KBM-7 (cell line): ENCODE results near the gene SHC1.

Experiments used
- DNase-seq: peaks from one replicate; pipeline ENCODE4 v3.0.0-alpha.2; 2015
- in situ Hi-C: fragments of 300-500 bp; cut with MboI; formaldehyde crosslinking; loops from 2 replicates; pipeline ENCODE4 v1.14.3; 2020; ENCODE audit warnings: low sequenced_read_pairs, low pct_unique_long_range_greater_than_20kb, mixed read lengths

Gene SHC1

DNA sequence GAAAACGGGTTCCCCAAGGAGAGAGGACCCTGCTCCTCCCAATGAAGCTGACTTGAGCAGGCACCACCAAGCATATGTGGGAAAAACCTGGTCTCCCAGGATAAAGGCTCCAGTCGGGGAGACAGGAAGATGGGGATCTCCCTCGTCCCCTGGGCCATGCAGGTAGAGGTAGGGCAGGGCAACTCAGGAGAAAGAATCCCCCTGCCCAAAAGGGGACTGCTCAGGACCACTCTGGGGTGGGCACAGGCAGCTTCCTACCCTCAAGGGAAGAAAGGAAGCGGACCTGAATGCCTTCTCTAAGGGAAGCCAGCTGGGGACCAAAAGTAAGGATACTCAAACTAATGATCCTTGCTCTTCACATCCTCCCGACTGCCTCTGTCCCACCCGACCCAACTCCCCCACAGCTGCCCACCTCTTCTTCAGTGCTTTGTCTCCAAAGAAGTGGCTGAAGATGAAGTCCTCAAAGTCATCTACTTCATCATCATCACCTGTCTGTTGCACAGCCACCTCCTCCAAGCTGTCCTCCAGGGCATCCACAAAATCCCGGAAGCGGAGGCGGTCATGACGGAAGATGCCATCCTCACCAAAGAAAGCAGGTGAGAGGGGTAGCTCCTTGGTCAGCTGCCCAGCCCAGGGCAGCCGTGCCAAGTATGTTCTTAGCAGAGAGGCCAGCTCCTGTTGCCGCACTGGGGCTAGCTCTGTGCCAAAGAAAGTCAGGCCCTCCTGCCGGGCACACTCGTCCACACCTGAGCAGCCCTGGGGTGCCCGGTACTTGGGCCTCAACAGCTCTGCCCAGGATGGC, 25.2 kb downstream of the SHC1 start:
- no peak for DNase-seq
- in situ Hi-C loops, result no loop called here

DNA sequence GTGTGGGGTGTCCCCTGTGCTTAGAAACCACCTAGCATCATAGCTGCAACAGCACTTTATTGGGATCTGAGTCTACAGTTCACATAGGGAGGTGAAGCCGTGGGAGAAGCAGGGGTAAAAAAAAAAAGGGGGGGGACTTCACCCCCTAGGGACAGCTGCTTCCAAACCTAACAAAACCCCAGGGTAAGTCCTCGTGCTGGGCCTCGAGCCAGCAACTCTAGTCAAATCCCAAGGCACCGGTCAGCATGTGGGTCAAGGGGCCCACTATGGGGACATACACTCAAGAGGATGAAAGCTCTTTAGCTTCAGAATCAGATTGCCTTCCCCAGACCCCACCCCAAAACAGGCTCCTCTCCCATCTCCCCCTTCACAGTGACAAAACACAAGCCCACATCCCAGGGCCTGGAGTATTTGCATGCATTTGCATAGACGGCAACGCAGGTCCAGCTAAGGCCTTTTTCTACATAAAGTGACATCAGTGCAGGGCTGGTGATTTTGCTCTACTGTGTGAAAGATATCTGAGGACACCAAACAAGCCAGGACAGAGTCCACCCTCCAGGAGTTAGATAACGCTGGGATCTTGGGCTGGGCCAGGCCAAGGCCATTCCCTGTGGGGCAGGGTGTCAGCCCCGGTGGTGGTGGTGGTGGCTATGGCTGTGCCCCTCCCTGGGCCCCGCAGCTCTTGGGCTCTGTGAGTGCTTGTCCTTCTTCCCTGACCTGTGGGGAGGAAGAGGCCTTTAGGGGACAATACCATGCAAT, 26.0 kb downstream of the SHC1 start:
- in situ Hi-C loops, result no loop called here
- DNase-seq, result no peak

DNA sequence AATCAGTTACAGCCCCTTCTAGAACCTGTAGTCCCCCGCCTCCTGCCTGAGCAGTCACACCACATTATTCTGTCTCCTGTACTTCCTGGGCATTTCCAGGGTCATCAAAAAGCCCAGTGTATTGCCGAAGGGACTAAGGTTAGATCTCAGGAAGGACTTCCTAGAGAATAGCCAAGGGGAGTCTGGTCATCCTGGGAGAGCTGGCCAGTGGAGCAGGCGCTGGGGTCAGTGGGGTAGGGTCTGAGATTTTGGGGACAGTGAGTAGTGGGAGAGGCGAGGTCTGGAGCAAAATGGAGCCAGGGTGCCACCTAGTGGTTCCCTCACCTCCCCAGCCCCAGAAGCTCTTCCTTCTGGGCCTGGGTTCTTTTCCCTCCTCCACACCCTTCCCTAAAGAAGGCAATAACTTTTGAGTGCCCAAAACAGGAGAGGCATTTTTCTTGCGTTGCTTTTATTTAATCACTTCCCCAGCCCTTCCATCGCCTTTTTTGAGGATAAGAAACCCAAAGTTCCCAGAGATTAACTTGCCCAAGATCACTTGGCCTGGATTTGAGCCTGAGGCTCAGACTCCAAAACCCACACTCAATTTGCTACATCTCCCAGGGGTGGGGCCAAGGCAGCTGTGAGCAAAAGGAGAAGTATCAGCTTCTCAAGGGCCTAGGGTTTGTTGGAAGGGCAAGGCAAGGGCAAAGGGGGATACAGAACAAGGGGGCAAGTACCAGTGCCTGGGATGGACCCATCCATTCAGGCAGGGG, 26.7 kb downstream of the SHC1 start:
- peak; percentile 81 for DNase-seq
- in situ Hi-C loops, result no loop called here

DNA sequence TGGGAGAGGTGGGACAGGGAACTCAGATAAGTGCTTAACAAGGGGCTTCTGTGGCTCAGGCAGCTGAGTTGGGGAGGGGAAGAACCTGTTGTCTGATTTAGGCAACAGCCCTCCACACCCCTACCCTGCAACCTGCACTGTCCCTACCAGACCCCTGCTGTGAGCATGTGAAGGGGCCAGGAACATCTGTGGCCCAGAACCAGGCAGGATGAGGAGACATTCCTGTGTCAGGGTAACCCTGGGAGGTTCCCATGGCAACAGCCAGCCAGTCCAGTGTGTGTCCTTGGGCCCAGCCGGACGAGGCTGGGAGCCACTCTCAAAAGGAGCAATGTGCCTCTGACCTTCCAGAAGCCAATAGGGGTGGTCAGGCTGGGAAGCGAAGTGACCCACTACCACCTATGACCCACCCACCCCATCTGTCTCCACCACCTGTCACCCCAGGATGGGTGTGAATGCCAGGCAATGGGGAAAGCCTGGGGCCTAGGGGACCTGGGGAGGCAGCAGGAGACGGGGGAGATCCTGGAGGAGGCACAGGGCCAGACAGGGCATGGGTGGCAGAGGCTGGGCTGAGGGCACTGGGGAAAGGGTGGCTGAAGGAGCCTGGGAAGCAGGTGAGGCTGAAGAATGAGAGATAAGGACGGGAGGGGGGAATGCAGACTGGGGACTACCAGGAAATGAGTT, 29.1 kb downstream of the SHC1 start:
- in situ Hi-C loops, result no loop called here
- no peak for DNase-seq

DNA sequence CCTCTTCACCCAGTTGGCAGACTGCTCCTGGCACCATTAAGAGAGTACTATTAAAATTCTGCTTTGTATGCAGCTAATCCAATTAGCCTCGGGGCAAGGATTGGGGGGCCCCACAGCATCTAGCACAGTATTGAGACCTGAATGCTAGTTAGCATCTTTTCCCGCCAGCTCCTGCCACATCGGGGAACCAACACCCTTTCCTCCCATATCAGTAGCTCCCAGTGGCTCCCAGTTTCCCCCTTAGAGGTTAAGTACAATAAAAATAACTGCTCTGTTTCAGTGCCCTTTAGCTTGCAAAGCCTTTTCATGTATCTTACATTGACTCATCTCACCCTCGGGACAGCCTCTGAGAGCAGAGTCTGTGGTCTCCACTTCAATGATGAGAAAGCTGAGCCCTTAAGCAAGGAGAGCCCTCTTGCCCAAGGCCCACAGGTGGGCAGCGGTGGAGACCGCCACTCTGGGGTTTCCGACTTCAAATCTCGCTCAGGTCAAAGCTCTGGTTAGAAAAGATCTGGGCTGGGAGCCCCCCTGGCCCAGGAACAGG, 29.8 kb downstream of the SHC1 start:
- in situ Hi-C loops, result no loop called here
- no peak for DNase-seq

DNA sequence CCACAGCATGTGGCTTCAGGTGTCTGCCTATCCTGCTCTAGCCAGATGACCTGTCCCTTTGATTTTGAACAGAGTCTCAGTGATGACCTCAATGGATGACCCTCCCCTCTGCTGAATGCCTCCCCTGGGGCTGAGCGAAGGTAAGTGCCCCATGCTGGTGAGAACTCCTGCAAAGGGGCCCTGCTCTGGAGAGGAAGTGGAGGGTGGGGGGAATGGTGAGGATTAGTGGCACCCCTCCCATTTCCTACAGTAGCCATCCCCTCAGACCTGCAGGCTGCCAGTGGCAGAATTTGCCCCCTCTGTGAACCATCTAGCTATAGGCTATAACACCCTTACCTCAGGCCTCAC, 30.4 kb downstream of the SHC1 start:
- in situ Hi-C loops, result no loop called here
- no peak for DNase-seq

DNA sequence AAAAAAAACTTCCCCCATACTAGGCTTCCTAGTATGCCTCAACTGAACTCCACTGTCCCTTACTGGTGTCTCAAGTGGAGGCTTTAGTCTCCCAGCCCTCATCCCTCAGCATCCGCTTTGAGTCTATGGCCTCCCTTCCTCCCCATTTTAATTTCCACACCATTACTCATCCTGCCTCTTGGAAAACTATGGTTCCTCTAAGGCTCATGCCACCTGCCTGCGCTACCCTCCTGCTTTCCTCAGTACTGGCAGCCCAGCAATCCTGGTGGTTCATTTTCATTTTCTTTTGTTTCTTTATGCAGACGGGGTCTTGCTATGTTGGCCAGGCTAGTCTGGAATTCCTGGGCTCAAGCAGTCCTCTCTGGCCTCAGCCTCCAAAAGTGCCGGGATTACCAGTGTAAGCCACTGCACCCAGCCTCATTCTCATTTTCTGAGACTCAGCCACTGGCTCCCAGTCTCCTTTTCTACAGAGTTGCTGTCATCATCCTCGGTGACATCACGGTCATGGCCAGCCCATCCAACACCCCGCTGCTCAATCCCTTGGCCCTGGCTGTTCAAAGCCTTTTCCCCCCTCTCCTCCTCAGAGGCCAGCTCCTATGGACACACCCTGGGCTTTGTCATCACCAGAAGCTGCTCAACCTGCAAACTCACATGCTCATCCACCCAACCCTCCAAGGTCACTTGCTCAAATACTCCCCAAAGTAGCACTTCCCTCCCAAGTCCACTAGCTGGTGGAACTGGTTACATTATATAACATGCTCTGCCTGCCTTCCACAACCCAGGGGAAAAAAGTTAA, 31.7 kb downstream of the SHC1 start:
- DNase-seq, result no peak

DNA sequence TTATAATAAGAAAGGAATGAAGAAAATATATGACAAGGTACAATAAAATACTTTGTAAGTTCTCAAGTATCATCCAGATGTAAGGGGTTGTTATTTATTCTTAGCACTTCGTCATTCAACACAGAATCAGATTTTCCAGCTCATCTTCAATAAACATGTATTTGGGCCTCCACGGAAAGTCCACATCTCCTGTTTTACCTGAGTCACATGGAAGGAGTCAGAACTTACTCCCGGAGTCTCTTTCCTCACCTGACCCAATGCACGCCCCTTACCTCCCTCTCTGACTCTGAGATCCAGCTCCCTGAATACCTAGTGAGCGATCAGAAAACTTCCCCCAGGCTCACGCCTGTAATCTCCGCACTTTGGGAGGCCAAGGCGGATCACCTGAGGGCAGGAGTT, 32.6 kb downstream of the SHC1 start:
- DNase-seq, result no peak
- in situ Hi-C loops, result no loop called here

More for the DNA sequence above, 31.7 kb downstream of the SHC1 start:
- in situ Hi-C loops, result no loop called here

DNA sequence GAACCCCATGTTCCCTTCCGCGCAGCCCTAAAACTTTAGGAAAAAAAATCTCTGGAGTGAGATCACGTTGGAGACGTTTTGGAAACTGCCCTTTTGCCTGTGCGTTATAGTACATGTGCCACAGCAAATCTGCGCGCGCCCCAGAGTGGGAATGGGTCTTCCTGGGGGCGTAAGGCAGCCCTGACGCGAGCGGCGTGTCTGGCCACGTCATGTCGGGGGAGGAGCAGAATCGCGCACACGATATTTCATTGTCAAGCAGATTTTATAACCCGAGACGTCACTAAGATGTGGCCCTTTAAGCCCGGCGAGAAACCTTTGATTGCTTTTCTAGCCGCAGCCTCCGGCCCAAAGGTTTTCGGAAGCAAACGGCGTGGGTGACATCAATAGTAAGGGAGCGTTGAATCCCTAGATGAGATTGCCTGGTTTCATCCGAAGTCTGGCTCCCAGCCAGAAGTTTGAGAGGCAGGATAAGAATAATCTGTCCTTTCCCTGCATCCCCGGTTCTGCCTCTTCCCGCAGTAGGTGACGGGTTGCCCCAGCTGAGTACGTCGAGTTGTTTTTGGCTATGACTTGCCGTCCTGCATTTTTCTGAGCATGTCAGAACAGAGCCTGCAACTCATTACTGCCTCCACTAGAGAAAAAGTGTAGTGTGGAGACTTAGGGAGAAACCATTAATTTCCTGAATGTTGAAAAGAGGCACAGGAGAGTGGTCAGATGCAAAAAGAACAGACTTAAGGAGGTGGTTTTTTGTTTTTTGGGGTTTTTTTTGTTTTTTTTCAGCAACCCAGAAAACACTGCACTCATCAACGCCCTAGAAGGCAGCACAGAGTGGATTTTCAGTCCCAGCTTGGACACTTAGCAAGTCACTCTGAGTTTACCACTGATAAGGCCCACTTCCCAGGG, 33.2 kb downstream of the SHC1 start:
- peak; percentile 95 for DNase-seq
- in situ Hi-C loops, result no loop called here

DNA sequence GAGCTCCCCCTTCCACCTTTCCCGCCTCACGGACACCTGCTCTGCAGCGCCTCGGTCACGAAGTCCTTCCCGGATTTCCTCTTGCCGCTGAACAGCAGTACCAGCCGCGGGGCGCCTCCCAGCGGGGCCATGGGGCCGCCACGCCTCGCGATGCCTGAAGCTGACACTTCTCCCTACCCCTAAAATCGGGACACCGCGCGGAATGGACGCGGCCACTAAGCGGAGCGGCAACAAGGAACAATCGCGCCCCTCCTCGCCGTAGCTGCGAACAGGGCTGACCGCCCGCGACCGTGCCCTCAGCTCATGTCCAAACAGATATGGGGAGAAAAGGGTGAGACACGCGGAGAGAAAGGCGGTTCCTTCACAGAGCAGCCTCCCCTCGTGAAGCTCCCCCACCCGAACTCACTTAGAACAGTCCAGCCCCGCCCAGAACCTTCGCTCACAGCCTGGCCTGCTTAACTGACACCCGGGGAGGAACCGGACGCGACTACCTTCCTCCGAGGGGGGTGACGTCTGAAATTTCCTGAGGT, 33.9 kb downstream of the SHC1 start, which contains the start of gene PMVK:
Gene PMVK, minus strand, starts transcription at position 165 of the 530 bp plus-strand sequence. Its CDS starts 34 bp downstream, at position 131.
- in situ Hi-C loops, result no loop called here
- peak; percentile 97 for DNase-seq

DNA sequence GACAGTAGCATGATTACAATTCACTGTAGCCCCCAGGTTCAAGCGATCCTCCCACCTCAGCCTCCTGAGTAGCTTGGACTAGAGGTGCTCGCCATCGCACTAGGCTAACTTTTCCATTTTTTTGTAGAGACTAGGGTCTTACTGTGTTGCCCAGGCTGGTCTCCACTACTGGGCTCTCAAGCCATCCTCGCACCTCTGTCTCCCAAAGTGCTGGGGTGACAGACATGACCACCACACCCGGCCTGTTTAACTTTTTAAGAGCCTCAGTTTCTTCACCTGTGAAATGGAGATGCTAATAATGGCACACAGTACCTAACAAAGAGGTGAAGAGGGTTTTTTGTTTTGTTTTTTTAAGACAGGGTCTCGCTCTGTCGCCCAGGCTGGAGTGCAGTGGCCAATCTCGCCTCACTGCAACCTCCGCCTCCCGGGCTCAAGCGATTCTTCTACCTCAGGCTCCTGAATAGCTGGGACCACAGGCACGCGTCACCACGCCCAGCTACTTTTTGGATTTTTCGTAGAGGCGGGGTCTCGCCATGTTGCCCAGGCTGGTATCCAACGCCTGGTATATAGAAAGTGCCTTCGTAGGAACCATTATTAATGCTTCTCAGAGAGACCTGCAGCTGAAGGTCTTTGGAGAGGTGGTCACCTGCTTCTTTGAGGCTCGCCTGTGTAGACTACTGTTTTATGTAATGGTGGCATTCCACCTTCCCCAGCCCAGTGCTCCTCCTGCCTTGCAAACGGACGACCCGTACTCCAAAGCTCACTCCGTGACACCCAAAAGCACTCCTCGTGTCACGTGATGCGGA, 34.6 kb downstream of the SHC1 start:
- no peak for DNase-seq
- in situ Hi-C loops, result no loop called here

DNA sequence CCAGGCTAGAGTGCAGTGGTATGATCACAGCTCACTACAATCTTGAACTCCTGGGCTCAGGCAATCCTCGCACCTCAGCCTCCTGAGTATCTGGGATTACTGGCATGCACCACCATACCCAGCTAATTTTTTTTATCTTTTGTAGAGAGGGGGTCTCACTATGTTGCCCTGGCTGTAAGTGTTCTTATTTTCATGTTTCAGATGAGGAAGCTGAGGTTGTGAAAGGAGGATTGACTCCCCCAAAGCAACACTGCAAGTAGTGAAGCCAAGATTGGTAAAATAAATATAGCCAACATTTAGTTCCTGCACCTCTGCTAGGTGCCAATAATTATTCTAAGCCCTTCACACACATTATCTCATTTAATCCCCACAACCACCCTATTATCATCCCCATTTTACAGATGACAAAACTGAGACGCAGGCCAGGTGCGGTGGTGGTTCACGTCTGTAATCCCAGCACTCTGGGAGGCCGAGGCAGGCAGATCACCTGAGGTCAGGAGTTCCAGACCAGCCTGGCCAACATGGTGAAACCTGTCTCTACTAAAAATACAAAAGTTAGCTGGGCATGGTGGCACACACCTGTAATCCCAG, 36.1 kb downstream of the SHC1 start:
- no peak for DNase-seq
- in situ Hi-C loops, result no loop called here

DNA sequence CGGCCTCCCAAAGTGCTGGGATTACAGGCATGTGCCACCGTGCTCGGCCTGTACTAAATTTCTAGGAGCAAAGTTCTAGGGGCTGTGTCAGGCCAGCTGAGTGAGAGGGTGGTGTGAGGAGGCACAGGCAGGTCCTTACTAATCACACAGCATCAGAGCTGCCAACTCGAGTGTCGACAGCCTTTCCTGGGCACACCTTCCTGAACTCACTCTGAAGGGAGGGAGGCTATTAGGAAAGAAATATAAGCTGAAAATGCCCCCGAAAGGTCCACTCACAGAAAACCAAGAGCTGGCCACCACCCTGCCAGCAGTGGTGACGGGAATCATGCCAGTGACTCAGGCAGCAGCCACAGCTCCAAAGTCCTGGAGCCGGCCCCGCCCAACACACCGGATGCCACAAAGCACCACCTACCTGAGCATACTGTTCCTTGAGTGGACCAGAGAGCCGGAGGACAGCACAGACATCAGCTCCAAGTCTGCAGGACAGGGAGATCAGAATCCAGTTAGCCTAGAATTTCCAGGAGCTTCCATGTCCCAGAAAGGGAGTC, 38.5 kb downstream of the SHC1 start:
- DNase-seq, result no peak
- in situ Hi-C loops, result no loop called here

DNA sequence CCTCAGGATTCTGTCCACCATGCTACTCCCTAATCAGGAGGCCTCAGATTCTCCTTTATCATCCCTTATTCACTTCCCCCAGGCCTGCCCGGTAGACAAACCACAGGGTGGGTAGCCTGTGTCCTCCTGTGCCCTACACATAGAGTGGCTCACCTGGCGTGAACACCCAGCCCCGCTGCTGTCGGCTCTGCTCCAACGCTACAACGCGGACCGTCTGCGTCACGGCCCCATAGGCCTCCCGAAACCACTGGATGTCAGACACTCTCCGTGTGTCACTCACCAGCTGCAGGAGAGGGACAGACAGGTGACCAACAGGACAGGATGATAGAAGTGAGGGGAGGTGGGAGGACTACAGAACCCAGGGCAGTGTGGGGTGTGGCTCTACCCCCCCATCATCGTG, 44.3 kb downstream of the SHC1 start:
- in situ Hi-C loops, result no loop called here
- DNase-seq, result no peak

DNA sequence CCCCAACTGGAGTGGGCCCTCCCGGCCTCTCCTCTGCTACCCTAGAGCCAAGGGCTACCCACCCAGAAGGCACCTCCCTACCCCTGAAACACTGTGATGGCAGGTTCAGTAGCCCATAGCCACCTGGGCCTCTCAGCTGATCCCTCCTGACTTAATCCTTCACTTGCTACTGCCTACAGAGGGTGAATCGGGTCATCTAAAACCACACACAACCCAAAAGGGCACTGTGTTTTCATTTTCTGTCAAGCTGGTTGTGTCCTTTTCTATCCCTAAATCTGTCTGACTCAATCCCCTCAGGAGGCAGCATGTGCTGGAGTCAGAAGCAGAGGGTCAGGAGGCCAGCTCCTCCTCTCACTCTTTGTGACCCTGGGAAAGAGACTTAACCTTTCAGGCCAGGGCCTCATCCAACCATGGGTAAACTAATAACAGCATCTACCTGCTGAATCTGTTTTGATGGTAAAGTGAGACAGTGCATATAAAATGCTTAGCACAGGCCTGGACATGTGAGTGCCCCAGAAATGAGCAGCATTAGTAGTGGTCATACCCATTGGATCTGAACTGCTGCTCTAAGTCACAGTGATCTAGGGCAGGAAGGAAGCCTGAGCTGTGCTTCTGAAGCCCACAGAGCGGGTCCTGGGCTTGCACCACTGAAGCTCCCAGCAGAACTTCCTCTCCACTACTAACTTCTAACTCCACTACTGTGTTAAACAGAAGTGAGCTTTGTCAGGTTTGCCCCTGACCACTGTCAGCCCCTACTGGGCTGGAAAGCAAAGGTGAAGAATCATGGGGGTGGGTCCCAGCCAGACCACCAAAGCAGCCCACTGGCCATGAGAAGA, 45.0 kb downstream of the SHC1 start:
- in situ Hi-C loops, result no loop called here
- peak; percentile 31 for DNase-seq
